Posterior vena cava (tissue), 2 donors: Measurements from ENCODE around the gene MPZL2. TPM values are rescaled to one million over a fixed set of nuclear protein-coding genes. Genes with fewer than 3 reads are reported as not detected.

ENCODE experiments used
- DNase-seq: peaks from one replicate; pipeline ENCODE4 v3.0.0-alpha.2; 2020; ENCODE audit warnings: low spot score
- intact Hi-C, 2 donors: fragments of 100-400 bp; cut with DNase I; formaldehyde crosslinking; loops; one replicate each; pipeline versions ENCODE4 v1.14.1 to v1.14.2; 2022 to 2023
- total RNA-seq, 2 donors: library from RNA; stranded (reverse); fragmentation: NEBNext Ultra II Directional; extraction: Animal tissue kit (Norgen Biotek cat#: 25700); gene quantifications; one replicate each; pipeline ENCODE4 v1.2.1, GENCODE V29; 2021
- donor health status: DM: yes; HTN: yes; CAD: no.
- donor health status: DM: yes; HTN: yes; CAD: no.

The MPZL2 gene
- total RNA-seq, 2 donors from 2014 or later: 29.8 to 53.3 TPM

DNA sequence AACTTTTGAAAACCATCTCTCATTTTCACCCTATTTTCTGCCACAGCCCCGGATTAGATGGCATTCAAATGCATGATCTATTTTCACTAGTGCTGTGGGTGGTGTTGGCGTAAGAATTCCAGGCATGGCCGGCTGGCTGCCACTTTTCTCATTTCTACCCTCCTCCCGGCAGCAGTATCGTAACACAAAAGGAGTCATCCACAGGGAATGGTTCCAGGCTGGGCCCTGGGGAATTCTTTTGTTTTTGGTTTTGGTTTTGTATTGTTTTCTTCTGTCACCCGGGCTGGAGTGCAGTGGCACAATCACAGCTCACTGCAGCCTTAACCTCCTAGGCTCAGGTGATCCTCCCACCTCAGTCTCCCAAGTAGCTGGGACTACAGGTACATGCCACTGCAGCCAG lies 53.1 kb downstream of the MPZL2 start:
- no peak for DNase-seq
- intact Hi-C loops: no loop called here

DNA sequence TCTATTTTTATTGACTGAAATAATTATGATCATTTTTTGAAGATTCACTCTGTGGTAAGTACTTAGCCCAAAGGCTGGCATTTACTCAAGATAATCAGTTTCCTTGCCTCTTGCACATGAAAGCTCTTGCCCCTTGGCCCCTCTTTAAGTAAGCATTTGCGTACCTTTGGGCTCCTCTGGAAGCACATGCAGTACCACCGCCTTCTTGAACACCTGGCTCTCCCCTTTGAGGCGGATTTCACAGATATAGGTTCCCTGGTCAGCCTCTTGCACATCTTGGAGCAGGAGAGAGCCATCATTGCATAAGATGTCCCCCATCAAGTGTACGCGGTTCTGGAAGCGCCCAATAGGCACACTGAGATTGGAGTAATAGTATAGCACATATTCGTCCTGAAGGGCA lies 53.8 kb downstream of the MPZL2 start:
- no peak for DNase-seq
- intact Hi-C loops: no loop called here

DNA sequence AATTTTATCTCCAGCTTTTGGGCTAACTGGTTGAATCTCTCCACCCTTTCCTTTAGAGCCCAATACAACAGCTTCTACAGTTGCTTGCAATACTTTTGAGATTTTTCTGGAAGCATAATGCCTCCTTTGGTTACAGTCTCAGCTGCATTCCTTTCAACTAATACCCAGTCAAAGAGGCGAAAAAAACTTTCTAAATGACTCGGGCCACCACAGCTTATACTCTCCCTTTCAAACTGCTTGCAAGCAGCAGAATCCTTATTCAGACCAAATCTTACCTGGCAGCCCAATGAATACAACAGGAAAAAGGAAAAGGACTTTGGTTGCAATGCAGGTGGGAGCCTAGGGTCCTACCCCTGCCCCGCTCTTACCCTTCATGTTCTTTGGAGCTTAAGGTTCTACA lies 55.1 kb downstream of the MPZL2 start:
- no peak for DNase-seq
- intact Hi-C loops: loop anchor here (10.0 kb wide), 2 partner anchors 56 to 136 kb away; partner anchors contain the start of genes CD3D (in 1 of the 2), CD3G (in 1 of the 2) and MPZL2 (in 1 of the 2)

DNA sequence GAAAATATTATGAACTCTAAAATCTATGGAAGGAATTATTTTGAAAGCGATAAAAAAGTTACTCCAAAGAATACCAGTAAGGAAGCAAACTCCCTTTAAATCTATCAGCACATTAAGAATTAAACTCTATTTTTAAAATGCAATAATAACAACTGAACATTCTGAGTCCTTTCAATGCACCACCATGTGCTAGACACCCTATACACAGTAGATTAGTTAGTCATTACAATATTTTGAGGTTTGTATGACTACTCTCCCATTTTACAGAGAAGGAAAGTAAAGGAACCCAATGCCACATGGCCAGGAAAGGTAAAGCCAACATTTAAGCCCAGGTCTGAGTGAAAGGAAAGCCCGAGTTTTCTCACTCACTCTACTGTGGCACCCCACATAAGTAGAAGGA lies 57.0 kb downstream of the MPZL2 start:
- no peak for DNase-seq
- intact Hi-C loops: loop anchor here (10.0 kb wide), 2 partner anchors 58 to 138 kb away; partner anchors contain the start of genes CD3D (in 1 of the 2), CD3G (in 1 of the 2) and MPZL2 (in 1 of the 2)

DNA sequence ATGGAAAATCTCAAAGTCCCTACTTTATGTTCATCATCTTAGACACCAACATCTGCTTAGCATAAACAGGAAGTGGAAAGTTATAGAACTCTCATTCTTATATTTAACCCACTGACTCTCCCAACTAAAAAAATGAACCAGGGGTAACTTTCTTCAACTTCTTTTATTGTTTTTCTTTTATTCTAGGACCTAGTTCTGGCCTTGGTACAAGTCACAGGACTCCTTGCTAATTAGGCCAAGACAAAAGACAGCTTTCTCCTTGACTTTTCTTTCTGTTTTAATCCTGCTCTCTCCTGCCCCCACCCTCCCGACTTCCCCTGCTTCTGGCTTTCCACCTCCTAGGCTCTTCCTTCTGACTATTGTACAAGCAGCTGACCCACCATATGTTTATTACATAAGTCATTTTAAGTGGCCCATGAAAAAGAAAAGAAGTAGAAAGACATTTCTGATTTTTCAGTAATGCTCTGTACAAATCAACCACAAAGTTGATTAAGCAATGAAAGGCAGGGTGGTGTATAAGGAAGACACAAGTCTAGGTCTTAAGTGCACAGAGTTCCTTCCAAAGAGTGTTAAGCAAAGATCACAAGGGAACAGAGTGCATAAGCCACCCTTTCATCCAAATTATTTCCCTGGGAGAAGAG lies 57.6 kb downstream of the MPZL2 start:
- intact Hi-C loops: loop anchor here (10.0 kb wide), 2 partner anchors 58 to 138 kb away; partner anchors contain the start of genes CD3D (in 1 of the 2), CD3G (in 1 of the 2) and MPZL2 (in 1 of the 2)
- no peak for DNase-seq

DNA sequence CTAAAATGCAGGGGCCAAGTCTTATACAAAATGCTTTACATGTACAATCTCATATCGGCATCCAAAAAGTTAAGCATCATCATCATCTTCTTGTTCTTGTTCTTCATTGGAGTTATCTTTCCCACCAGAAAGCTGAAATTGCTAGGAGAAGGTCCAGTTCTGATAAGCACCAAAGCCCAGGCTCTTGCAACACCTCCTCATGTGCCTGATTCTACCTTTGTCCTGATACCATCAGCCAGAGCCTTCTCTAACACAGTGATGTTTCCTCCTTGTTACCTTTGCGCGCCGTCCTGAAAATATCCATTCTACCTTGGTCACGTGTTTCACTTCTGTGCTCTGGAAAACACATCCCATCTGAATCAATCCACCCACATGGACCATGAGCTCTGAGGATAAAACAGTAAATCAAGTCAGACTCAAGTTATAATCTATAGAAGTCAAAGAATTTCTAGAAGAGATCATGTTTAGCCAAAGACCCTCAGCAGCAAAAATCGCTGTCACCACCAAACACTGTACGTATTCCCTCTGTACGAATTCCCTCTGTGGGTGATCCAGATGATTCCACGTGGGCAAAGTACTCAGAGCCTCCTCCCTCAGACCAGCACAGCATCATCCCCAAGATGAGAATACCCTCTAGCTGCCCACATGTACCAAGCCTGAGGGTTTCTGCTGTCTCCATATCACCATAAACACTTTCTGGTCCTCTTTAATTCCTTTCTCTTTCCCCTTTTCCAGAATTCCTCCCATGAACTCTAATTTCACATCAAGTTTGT lies 58.3 kb downstream of the MPZL2 start:
- no peak for DNase-seq
- intact Hi-C loops: loop anchor here (10.0 kb wide), 2 partner anchors 59 to 139 kb away; partner anchors contain the start of genes CD3D (in 1 of the 2), CD3G (in 1 of the 2) and MPZL2 (in 1 of the 2)

Other genes starting within 250 kb of the MPZL2 start
- gene TMPRSS4, start 187.2 kb downstream of the MPZL2 start, total RNA-seq: not detected
- not detected for gene SMIM35, start 177.3 kb downstream of the MPZL2 start, total RNA-seq
- 1 to 10 TPM; 3.5 to 9.8 TPM for gene SCN4B, start 111.5 kb downstream of the MPZL2 start, total RNA-seq
- gene SCN2B, start 87.7 kb downstream of the MPZL2 start, total RNA-seq: 1 to 10 TPM in 1 of 2 donors, under 1 TPM in 1; 0.14 to 1.4 TPM
- gene JAML, start 39.3 kb downstream of the MPZL2 start, total RNA-seq: 1 to 10 TPM; 3.8 to 7.0 TPM
- gene MPZL3, start 11.9 kb downstream of the MPZL2 start, total RNA-seq: 1 to 10 TPM in 1 of 2 donors, under 1 TPM in 1; 0.52 to 1.6 TPM
- 1 to 10 TPM; 1.3 to 1.8 TPM for gene CD3E, start 40.4 kb upstream of the MPZL2 start, total RNA-seq
- 1 to 10 TPM in 1 of 2 donors, not detected in 1; 1.2 TPM for gene CD3D, start 78.4 kb upstream of the MPZL2 start, total RNA-seq
- 1 to 10 TPM in 1 of 2 donors, under 1 TPM in 1; 0.57 to 1.1 TPM for gene CD3G, start 80.0 kb upstream of the MPZL2 start, total RNA-seq
- 10 to 100 TPM; 31.1 to 34.1 TPM for gene UBE4A, start 95.3 kb upstream of the MPZL2 start, total RNA-seq
- 100 to 1,000 TPM; 121 to 146 TPM for gene ATP5MG, start 137.3 kb upstream of the MPZL2 start, total RNA-seq
- 10 to 100 TPM; 47.3 to 59.7 TPM for gene KMT2A, start 172.2 kb upstream of the MPZL2 start, total RNA-seq